HepG2 (cell line): ENCODE results near the gene TSNAXIP1. TPM values are rescaled to one million over a fixed set of nuclear protein-coding genes. Genes with fewer than 3 reads are reported as not detected.
A peak's percentile ranks its signal among the peaks of the same experiment; 100 is the strongest.

Experiments used
- ATF7 ChIP-seq, 2 experiments: fragments of 450-650 bp in 1 of 2; sonication (generic) in 1 of 2; formaldehyde crosslinking in 1 of 2; IDR thresholded peaks; 2 replicates each; pipeline versions ENCODE4 v1.4.0 to v1.6.1; 2016 to 2020; ENCODE audit warnings: antibody characterized with exemption in 1 of 2, mild to moderate bottlenecking in 1 of 2, missing genetic modification reagents in 1 of 2
- ELF3 ChIP-seq: IDR thresholded peaks from 2 replicates; pipeline ENCODE4 v1.6.1; 2016; ENCODE audit warnings: missing genetic modification reagents, missing compliant biosample characterization
- FOXA1 ChIP-seq, 2 experiments: fragments of 450-650 bp in 1 of 2; sonication (generic) in 1 of 2; formaldehyde crosslinking in 1 of 2; IDR thresholded peaks; 2 replicates each; pipeline versions ENCODE4 v1.4.0 to v1.6.1; 2016 to 2020; ENCODE audit warnings: missing genetic modification reagents in 1 of 2
- HOXD1 ChIP-seq: sonication (generic); formaldehyde crosslinking; IDR thresholded peaks from 2 replicates; pipeline ENCODE4 v1.5.0; 2020; ENCODE audit warnings: missing genetic modification reagents
- MEIS1 ChIP-seq: sonication (generic); formaldehyde crosslinking; IDR thresholded peaks from 2 replicates; pipeline ENCODE4 v1.9.0; 2021; ENCODE audit warnings: mild to moderate bottlenecking, missing genetic modification reagents, moderate library complexity, borderline replicate concordance
- MYNN ChIP-seq: sonication (generic); formaldehyde crosslinking; IDR thresholded peaks from 2 replicates; pipeline ENCODE4 v1.4.0; 2020; ENCODE audit warnings: mild to moderate bottlenecking, low read depth, missing genetic modification reagents
- NR3C1 ChIP-seq: sonication (generic); formaldehyde crosslinking; IDR thresholded peaks from 2 replicates; pipeline ENCODE4 v1.4.0; 2020; ENCODE audit warnings: missing genetic modification reagents
- RBM22 ChIP-seq: fragments of 200-400 bp; formaldehyde crosslinking; optimal IDR thresholded peaks from 2 replicates; pipeline ENCODE3; 2017; ENCODE audit warnings: mild to moderate bottlenecking, low read length, moderate library complexity
- RELA ChIP-seq: sonication (generic); formaldehyde crosslinking; IDR thresholded peaks from 2 replicates; pipeline ENCODE4 v1.4.0; 2020; ENCODE audit warnings: missing genetic modification reagents
- RXRB ChIP-seq: IDR thresholded peaks from 2 replicates; pipeline ENCODE4 v1.6.1; 2016; ENCODE audit warnings: borderline replicate concordance, missing genetic modification reagents, missing compliant biosample characterization
- SIN3A ChIP-seq: IDR thresholded peaks from 2 replicates; pipeline ENCODE4 v1.6.1; 2011; ENCODE audit warnings: low read depth, mild to moderate bottlenecking, control low read depth, low read length, borderline replicate concordance
- SP1 ChIP-seq, 2 experiments: fragments of 450-650 bp in 1 of 2; sonication (generic) in 1 of 2; formaldehyde crosslinking in 1 of 2; IDR thresholded peaks; 2 replicates each; pipeline versions ENCODE4 v1.4.0 to v1.6.1; 2016 to 2020; ENCODE audit warnings: missing genetic modification reagents in 1 of 2
- SSRP1 ChIP-seq: IDR thresholded peaks from 2 replicates; pipeline ENCODE4 v1.6.1; 2016; ENCODE audit warnings: control low read depth
- ZFP1 ChIP-seq: IDR thresholded peaks from 2 replicates; pipeline ENCODE4 v1.6.1; 2016
- ZFP36 ChIP-seq: fragments of 150-350 bp; IDR thresholded peaks from 2 replicates; pipeline ENCODE4 v1.6.1; 2018; ENCODE audit warnings: borderline replicate concordance, low read length, low read depth; ENCODE audit not compliant: partially characterized antibody
- ZHX1 ChIP-seq: sonication (generic); formaldehyde crosslinking; IDR thresholded peaks from 2 replicates; pipeline ENCODE4 v1.8.1; 2022; ENCODE audit warnings: low read depth, mild to moderate bottlenecking, missing genetic modification reagents
- ZNF350 ChIP-seq: sonication (generic); formaldehyde crosslinking; IDR thresholded peaks from 2 replicates; pipeline ENCODE4 v1.4.0; 2020; ENCODE audit warnings: mild to moderate bottlenecking, low read depth, missing genetic modification reagents, borderline replicate concordance
- ZNF383 ChIP-seq: sonication (generic); formaldehyde crosslinking; IDR thresholded peaks from 2 replicates; pipeline ENCODE4 v1.4.0; 2020; ENCODE audit warnings: missing genetic modification reagents, mild to moderate bottlenecking, borderline replicate concordance
- ZNF451 ChIP-seq: sonication (generic); formaldehyde crosslinking; IDR thresholded peaks from 2 replicates; pipeline ENCODE4 v1.5.0; 2020; ENCODE audit warnings: mild to moderate bottlenecking, missing genetic modification reagents
- ZNF564 ChIP-seq: sonication (generic); formaldehyde crosslinking; IDR thresholded peaks from 2 replicates; pipeline ENCODE4 v1.8.1; 2023; ENCODE audit warnings: mild to moderate bottlenecking, missing genetic modification reagents
- ZNF589 ChIP-seq: sonication (generic); formaldehyde crosslinking; conservative IDR thresholded peaks from 2 replicates; pipeline ENCODE4 v1.8.0; 2022; ENCODE audit warnings: mild to moderate bottlenecking, moderate library complexity, missing genetic modification reagents
- ZNF792 ChIP-seq: IDR thresholded peaks from 2 replicates; pipeline ENCODE4 v1.6.1; 2016
- polyA plus RNA-seq, 8 experiments: library from polyadenylated mRNA; depleted of rRNA in 3 of 8; stranded (reverse) in 7 of 8; unstranded in 1 of 8; fragments of >200 nt; fragmentation: Illumina TruSeq in 4 of 8; extraction: Trizol in 4 of 8; gene quantifications; 2 replicates each; pipeline versions ENCODE4 v1.2.1 to v1.2.3, GENCODE V29; 2011 to 2016; ENCODE audit warnings: low read depth in 4 of 8, missing spikeins in 1 of 8, mixed read lengths in 1 of 8; ENCODE audit not compliant: insufficient read depth in 1 of 8
- total RNA-seq, 5 experiments: library from RNA; depleted of rRNA; stranded (reverse); fragments of >200 nt; fragmentation: Illumina TruSeq; extraction: Trizol; gene quantifications; 2 replicates each; pipeline ENCODE4 v1.2.3, GENCODE V29; 2016; ENCODE audit warnings: low read depth in 1 of 5
- TF ChIP-seq, protein P1 (sequence below): sonication (generic); formaldehyde crosslinking; IDR thresholded peaks from 2 replicates; pipeline ENCODE4 v1.4.0; 2020; ENCODE audit warnings: mild to moderate bottlenecking, missing genetic modification reagents
- TF ChIP-seq, protein P2 (sequence below): sonication (generic); formaldehyde crosslinking; IDR thresholded peaks from 2 replicates; pipeline ENCODE4 v1.9.0; 2021; ENCODE audit warnings: missing genetic modification reagents, mild to moderate bottlenecking, borderline replicate concordance

Gene TSNAXIP1
- total and polyA plus RNA-seq, 2 of the 13 experiments (the other 11 are each of a cell fraction or from before 2014, with no cell fraction given) = 0.37 to 0.86 TPM

DNA sequence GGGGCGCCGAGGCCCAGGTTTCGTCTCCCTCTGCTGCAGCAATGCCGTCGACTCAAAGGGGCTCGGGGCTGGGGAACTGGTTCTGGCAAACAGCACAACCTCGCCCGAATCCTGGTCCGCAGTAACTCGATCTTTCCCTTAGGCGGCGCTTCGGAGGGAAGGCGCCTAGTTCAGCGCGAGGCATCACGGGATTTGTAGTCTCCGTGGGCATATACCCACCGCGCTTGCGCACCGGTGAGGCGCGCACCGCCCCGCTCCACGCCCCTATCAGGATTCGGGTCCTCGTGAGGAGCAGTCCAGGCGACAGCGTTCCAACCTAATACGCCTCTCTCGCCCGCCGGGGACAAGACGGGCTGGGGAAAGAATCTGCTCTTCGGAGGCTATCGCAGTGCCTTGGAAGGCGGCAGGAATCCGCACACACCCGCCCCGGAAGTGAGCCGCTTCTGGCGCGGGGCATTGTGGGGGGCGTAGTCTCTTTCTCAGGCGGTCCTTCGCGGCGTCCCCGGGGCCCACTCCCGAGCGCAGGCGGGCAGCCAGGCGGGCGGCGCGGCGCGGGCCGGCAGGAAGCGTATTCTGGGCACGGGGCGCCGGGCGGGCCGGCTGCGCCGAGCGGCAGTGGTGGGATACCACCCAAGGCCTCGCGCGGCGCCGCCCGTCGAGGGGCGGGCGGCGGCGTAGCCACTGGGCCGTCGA is 35.3 kb downstream of the TSNAXIP1 start, which contains the start of gene THAP11 (continued):
- TF ChIP-seq ATF7 (IDR thresholded peaks at IDR 0.05) (no peak), ATF7 (CRISPR knock-in tag; IDR thresholded peaks at IDR 0.05) (no peak), RELA (CRISPR knock-in tag) (peak; percentile 90; the same call in 1 of the 2 replicates), ZNF383 (CRISPR knock-in tag) (no peak), MEIS1 (CRISPR knock-in tag) (no peak), NR3C1 (CRISPR knock-in tag) (no peak), ZNF589 (CRISPR knock-in tag) (peak; percentile 75), RXRB (CRISPR knock-in tag) (peak; percentile 59; the same call in 1 of the 2 replicates), MYNN (CRISPR knock-in tag) (0 out of 2 replicates have a peak, but pooled peaks have one; percentile 75), FOXA1 (IDR thresholded peaks at IDR 0.05) (no peak), FOXA1 (CRISPR knock-in tag; IDR thresholded peaks at IDR 0.05) (0 out of 2 replicates have a peak, but pooled peaks have one; percentile 17), ZFP36 (no peak), ZNF792 (CRISPR knock-in tag) (peak; percentile 69), ZNF564 (CRISPR knock-in tag) (0 out of 2 replicates have a peak, but pooled peaks have one; percentile 3), RBM22 (no peak), SSRP1 (CRISPR knock-in tag) (no peak), ZNF451 (CRISPR knock-in tag) (0 out of 2 replicates have a peak, but pooled peaks have one; percentile 22), SIN3A (peak; percentile 84; the same call in 1 of the 2 replicates), ELF3 (peak; percentile 44; the same call in 1 of the 2 replicates), ZHX1 (CRISPR knock-in tag) (peak; percentile 83), ZNF350 (CRISPR knock-in tag) (peak; percentile 41; the same call in 1 of the 2 replicates), SP1 (IDR thresholded peaks at IDR 0.05) (0 out of 2 replicates have a peak, but pooled peaks have one; percentile 53), SP1 (CRISPR knock-in tag; IDR thresholded peaks at IDR 0.05) (peak; percentile 94), ZFP1 (CRISPR knock-in tag) (peak; percentile 75; the same call in 1 of the 2 replicates), HOXD1 (CRISPR knock-in tag) (no peak)
- TF ChIP-seq, protein P1, sequence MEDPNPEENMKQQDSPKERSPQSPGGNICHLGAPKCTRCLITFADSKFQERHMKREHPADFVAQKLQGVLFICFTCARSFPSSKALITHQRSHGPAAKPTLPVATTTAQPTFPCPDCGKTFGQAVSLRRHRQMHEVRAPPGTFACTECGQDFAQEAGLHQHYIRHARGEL = no peak
- TF ChIP-seq, protein P2, sequence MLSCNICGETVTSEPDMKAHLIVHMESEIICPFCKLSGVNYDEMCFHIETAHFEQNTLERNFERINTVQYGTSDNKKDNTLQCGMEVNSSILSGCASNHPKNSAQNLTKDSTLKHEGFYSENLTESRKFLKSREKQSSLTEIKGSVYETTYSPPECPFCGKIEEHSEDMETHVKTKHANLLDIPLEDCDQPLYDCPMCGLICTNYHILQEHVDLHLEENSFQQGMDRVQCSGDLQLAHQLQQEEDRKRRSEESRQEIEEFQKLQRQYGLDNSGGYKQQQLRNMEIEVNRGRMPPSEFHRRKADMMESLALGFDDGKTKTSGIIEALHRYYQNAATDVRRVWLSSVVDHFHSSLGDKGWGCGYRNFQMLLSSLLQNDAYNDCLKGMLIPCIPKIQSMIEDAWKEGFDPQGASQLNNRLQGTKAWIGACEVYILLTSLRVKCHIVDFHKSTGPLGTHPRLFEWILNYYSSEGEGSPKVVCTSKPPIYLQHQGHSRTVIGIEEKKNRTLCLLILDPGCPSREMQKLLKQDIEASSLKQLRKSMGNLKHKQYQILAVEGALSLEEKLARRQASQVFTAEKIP (CRISPR knock-in tag) = no peak
